HUDEP-2 (cell line): Measurements from ENCODE around the gene TRAPPC11.

Experiments
- DNase-seq, 76 experiments: peaks; one replicate each; lab custom pipeline; 2025; ENCODE audit not compliant: unreplicated experiment in 76 of 76; lab: John Stamatoyannopoulos, UW

TRAPPC11 gene

DNA sequence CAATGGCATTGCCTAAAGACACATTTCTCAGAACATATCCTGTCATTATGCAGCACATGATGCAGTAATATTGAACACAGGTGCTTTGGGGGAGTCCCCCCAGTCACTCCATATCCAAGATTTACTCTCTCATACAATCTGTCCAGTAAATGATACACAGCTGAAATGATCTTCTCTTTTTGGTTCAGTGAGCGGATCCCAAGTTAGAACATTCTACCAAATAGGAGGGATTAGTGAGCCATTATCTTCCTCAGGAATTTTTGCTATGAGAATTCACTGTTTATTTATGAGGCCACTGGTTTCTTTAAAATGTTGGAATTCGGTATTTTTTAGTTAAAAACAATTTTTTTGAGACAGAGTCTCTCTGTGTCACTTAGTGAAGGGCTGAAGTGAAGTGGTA is 96.5 kb downstream of the TRAPPC11 start:
- no peak for DNase-seq

DNA sequence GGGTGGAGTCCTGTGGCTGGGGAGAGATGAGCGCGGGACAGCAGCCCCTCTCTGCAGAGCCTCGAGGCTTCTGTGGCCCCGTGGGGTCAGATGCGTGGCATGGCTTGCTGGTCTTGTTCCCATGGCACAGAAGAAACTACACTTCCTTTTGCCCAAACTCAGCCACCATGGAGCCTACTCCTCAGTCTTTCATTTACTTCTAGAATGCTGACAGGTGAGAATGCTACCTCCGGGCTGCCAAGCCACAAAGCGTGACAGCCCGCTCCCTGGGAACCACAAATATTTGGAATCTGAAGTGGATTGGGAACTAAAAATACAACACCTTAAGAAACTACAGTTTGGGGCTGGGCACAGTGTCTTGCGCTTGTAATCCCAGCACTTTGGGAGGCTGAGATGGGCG is 98.0 kb downstream of the TRAPPC11 start:
- DNase-seq: no peak

DNA sequence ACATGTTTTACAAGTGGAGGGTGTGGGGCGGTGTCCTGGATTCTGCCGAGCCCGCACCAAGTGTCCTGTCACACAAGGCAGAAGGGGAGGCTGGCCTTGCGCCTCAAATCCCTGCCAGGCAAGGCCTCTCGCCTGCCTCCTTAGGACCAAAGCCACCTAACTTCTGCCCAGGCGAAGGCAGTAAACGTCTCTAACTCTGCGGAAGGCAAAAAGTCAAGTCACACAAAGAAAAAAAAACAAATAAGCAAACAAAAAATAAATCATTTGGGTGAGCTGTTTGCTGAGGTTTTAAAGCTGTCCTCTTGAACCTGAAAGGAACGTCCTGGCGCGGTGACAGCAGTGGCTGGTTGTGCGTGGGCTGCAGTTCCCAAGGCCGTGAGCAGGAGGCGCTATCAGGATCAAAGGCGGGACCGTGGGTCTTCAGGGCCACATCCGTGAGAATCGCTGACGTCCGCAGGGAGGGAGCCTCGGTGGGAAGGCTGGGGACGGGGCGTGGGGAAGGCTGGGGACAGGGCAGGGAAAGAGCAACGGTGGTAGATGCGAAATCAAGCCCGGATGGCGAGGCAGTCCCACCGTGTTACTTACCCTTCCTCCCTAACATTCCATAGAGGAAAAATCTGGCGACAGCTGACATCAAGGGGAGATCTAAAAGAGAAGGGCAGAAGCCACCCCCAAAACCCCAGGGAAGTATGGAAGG is 99.1 kb downstream of the TRAPPC11 start:
- DNase-seq: no peak

DNA sequence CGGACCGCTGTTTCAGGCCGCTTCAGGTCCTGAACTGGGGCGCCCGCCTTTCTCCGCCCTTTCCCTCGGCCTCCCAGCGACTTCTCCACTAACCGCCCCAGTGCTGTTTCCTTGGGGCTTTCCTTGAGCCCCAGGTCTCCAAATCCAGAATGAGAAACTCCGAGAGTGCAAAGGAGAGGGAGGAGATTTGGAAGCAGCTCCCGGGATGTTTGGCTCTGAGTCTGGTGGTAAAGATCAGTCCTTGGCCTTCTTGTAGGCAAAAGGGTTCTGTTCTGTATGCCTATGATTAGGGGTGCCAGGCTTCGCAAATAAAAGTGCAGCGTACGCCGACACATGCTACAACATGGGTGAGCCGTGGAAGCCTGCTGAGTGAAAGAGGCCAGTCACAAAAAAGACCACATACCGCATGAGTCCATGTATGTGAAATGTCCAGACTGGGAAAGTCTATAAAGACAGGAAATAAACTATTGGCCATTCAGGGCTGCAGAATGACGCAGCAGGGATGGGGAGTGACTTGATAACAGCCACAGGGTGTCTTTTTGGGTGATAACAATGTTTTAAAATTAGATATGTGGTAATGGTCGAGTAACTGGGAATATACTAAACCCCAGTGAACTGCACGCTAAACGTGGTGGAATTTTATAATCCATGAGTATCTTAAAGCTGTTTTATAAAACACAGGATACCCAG is 99.8 kb downstream of the TRAPPC11 start:
- no peak for DNase-seq

DNA sequence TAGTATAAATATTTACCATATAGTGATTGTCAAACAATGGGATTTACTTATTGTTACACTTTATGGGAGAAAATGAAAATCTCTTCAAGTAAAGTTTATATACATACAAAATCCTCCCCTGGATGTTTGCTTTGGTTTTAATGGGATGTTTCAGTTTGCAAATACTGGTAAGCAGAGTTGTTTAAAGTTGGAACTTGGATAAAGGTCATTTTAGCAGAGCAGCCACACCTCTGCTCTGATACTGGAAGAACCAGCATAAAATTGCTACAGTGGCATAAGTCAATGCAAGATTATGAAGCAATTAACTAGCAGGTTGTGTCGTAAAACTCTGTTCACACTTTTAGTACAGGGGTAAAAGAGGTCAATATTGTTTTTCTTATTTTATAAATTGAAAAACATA is 101.2 kb downstream of the TRAPPC11 start:
- no peak for DNase-seq
